Measurements from ENCODE around the gene GSTO2.

The GSTO2 gene

GRCh38 chr10:104253606-104254410 lies 15.2 kb upstream of the GSTO2 start:
- no peak for DNase-seq (ENCODE audit: low spot score)

GRCh38 chr10:104254493-104255310 lies 14.3 kb upstream of the GSTO2 start, which contains the start of gene GSTO1:
GSTO1 (plus strand) TSS chr10:104254892; CDS start chr10:104254929, 37 bp downstream.
- peak; percentile 83 for DNase-seq (ENCODE audit: low spot score)

GRCh38 chr10:104255311-104255981 lies 13.5 kb upstream of the GSTO2 start:
- peak; percentile 82 for DNase-seq (ENCODE audit: low spot score)

- DNase-seq (ENCODE audit: low spot score) = no peak
These were observed 12.5 kb upstream of the GSTO2 start for GRCh38 chr10:104256335-104256961.

- DNase-seq (ENCODE audit: low spot score) = no peak
These were observed 11.7 kb upstream of the GSTO2 start for GRCh38 chr10:104257235-104257634.

- no peak for DNase-seq (ENCODE audit: low spot score)
These were observed 10.8 kb upstream of the GSTO2 start for GRCh38 chr10:104258209-104258608.

GRCh38 chr10:104259456-104259855 lies 9.5 kb upstream of the GSTO2 start:
- DNase-seq (ENCODE audit: low spot score) = no peak

GRCh38 chr10:104259999-104260774 lies 8.8 kb upstream of the GSTO2 start:
- no peak for DNase-seq (ENCODE audit: low spot score)

GRCh38 chr10:104260775-104261115 lies 8.2 kb upstream of the GSTO2 start:
- DNase-seq (ENCODE audit: low spot score) = peak; percentile 36

GRCh38 chr10:104262055-104262454 lies 6.9 kb upstream of the GSTO2 start:
- DNase-seq (ENCODE audit: low spot score) = no peak

- DNase-seq (ENCODE audit: low spot score) = no peak
These were observed 4.2 kb upstream of the GSTO2 start for GRCh38 chr10:104264783-104265182.

- DNase-seq (ENCODE audit: low spot score) = no peak
These were observed 1.1 kb upstream of the GSTO2 start for GRCh38 chr10:104267721-104268404.

- no peak for DNase-seq (ENCODE audit: low spot score)
These were observed 625 bp upstream of the GSTO2 start for GRCh38 chr10:104268405-104268712.

GRCh38 chr10:104273286-104273685 lies 4.3 kb downstream of the GSTO2 start:
- peak; percentile 58 for DNase-seq (ENCODE audit: low spot score)

GRCh38 chr10:104273899-104274575 lies 5.1 kb downstream of the GSTO2 start:
- no peak for DNase-seq (ENCODE audit: low spot score)

- DNase-seq (ENCODE audit: low spot score) = peak; percentile 67
These were observed 6.1 kb downstream of the GSTO2 start for GRCh38 chr10:104274762-104275721.

- no peak for DNase-seq (ENCODE audit: low spot score)
These were observed 7.2 kb downstream of the GSTO2 start for GRCh38 chr10:104276192-104276591.

- no peak for DNase-seq (ENCODE audit: low spot score)
These were observed 8.8 kb downstream of the GSTO2 start for GRCh38 chr10:104277785-104278184.

Data from AG08396 (cell line).